Transverse colon (tissue), 3 donors: ENCODE results near the gene DSEL.

Source experiments
- CTCF ChIP-seq, 5 experiments: fragments of 200-600 bp in 3 of 5; fragments of 450-650 bp in 2 of 5; sonication (generic) in 3 of 5; IDR thresholded peaks; 1 replicate in 2 of 5; 2 replicates in 3 of 5; pipeline ENCODE4 v1.5.1; 2016 to 2017; ENCODE audit warnings: antibody characterized with exemption in 5 of 5, inconsistent platforms in 3 of 5, mild to moderate bottlenecking in 2 of 5, moderate library complexity in 1 of 5
- POLR2A ChIP-seq: fragments of 450-650 bp; IDR thresholded peaks from one replicate; pipeline ENCODE4 v1.6.1; 2016; ENCODE audit warnings: antibody characterized with exemption, mild to moderate bottlenecking, moderate library complexity

DNA sequence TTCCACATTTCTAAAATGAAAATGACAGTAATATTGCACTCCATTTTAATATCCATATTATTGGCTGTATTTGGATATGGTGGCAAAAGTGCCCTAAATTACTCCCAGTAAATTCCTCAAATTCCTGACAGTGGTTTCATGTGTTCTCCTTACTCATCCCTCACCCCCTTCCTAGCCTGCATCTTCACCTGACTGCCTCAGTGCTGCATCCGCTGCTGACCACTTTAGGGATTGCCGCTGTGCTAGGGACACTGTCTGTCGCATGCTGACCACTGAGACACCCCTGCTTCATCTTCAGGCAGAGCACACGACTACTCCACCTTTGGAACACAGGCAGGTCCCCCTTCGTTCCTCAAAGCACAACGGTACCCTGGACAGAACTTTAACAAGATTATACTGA, 32.6 kb downstream of the DSEL start:
- TF ChIP-seq CTCF (IDR thresholded peaks at IDR 0.05), result no peak
- no peak for TF ChIP-seq POLR2A
